ENCODE data around the gene IMMP2L.

DNA sequence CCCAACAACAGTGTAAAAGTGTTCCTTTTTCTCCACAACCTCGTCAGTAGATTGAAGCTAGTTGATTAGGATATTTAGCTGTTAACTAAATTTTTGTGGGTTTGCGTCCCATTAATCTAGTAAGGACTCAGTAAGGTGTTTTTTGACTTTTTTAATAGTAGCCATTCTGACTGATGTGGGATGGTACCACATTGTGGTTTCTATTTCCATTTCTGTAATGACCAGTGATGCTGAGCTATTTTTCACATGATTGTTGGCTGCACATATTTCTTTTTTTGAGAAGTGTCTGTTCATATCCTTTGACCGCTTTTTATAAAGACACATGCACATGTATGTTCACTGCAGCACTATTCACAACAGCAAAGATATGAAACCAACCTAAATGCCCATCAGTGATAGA is 476.9 kb downstream of the IMMP2L start:
- TF ChIP-seq POLR2AphosphoS5 (IDR thresholded peaks at IDR 0.05; ENCODE audit: low read depth, low read length) = no peak
- no peak for TF ChIP-seq SIN3A (IDR thresholded peaks at IDR 0.05; ENCODE audit: borderline replicate concordance, insufficient read depth, low read length)
- no peak for TF ChIP-seq TAF1 (IDR thresholded peaks at IDR 0.05; ENCODE audit: borderline replicate concordance, insufficient read depth, low read length)
